Subcutaneous adipose tissue (tissue), 4 donors: ENCODE data around the gene CDK18. TPM values are rescaled to one million over a fixed set of nuclear protein-coding genes. Genes with fewer than 3 reads are reported as not detected.

Experiments used
- total RNA-seq, 4 donors: library from RNA; depleted of rRNA; stranded (reverse); fragments of >200 nt; gene quantifications; one replicate each; pipeline ENCODE4 v1.1.0, GENCODE V29; 2016
- TF ChIP-seq, protein P1 (sequence below): fragments of 450-650 bp; IDR thresholded peaks from one replicate; pipeline ENCODE4 v1.5.1; 2016; ENCODE audit warnings: low read depth, mild to moderate bottlenecking, control low read depth, antibody characterized with exemption, moderate library complexity

Gene CDK18
- total RNA-seq, 4 donors from 2014 or later: 1.6 to 7.8 (median 2.4) TPM

DNA sequence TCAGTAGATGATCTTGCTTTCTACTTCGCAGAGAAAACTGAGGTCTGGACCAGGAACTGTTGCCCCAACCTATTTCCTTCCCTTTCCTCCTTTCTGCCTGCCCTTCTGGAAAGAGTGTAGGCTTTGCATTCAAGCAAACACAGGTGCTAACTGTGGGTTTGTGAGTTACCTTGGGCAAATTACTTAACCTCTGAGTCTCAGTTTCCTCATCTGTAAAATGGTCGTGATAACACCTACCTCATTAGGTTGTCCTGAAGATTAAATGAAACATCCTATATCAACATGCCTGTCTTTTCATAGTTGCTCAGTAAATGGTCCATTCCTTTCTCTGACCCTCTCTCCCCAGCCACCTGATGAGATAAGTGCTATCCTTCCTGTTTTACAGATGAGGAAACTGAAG is 39.1 kb upstream of the CDK18 start:
- TF ChIP-seq, protein P1, sequence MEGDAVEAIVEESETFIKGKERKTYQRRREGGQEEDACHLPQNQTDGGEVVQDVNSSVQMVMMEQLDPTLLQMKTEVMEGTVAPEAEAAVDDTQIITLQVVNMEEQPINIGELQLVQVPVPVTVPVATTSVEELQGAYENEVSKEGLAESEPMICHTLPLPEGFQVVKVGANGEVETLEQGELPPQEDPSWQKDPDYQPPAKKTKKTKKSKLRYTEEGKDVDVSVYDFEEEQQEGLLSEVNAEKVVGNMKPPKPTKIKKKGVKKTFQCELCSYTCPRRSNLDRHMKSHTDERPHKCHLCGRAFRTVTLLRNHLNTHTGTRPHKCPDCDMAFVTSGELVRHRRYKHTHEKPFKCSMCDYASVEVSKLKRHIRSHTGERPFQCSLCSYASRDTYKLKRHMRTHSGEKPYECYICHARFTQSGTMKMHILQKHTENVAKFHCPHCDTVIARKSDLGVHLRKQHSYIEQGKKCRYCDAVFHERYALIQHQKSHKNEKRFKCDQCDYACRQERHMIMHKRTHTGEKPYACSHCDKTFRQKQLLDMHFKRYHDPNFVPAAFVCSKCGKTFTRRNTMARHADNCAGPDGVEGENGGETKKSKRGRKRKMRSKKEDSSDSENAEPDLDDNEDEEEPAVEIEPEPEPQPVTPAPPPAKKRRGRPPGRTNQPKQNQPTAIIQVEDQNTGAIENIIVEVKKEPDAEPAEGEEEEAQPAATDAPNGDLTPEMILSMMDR: no peak

DNA sequence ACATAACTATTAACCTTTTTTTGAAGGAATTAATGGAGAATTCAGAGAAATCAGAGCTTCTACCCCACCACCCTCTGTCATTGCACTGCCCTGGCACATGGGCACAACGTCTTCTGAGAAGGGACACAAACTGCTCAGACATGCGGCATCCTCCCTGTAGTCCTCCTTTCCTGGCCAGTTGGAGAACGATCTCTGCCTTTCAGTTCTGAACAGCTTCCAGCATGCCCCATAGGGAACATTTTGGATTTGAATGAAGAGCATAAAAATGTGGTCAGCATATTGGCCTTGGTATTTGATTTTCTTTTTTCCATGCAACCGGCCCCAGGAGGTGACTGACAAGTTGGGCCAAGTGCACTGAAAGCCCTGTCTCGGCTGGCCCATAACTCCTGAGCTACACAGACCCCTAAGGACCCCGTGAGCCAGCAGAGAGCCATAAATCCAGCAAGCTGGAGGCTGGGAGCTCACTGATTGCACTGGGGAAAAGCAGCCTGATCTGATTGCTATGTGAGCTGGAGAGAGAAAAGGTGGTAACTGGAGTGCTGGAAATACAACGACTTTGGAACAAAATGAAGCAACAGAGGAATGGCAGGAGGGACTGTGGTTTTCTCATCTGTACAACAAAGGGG is 37.8 kb upstream of the CDK18 start:
- TF ChIP-seq, protein P1: no peak

DNA sequence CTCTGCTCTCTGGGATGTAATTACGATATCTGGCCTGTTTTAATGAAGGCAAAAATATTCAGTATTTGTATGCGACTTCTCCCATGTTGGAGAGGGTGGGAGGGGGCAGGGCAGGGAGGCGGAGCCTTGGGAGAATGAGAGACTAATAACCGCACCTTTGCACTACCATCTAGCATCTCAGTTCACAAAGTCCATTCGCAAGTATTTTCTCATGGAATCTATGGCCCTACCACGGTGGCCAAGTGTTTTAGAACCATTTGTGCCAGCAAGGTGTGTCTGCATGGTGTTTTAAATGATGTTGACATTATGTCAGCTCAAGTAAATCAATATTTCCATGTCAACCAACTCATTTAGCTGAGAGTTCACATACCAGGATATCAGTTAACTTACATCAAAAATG is 34.3 kb upstream of the CDK18 start:
- TF ChIP-seq, protein P1: no peak

DNA sequence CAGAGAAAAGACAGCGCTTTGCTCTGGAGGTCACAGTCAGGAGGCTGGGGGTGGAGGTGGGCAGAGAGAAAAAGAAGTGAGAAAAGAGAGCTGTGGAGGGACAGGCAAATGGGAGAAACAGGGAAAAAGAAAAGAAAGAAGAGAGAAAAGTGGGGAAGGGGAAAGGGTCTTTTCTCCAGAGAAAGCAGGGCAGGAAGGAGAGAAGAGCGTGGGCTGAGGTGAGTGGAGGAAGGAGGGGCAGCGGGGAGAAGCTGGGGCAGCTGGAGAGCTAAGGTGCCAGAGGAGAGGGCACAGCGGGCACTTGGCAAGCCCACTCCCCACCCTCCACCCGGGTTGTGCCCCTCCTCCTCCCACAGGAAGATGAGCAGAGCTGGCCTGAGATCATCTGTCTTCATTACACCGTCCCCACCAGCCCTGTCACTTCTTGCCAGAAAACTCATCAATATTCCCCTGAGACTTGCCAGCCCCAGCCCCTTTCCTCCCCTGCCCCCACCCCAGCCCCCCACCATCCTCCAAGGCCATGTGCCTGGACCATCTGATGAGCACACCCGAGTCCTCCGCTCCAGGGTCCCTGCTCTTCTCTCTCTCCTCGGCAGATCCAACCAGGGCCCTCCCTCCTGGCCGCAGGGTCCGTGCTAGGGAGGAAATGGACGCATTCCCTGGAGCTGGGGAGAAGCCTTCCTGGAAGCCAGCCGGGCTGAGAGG is 31.6 kb upstream of the CDK18 start:
- TF ChIP-seq, protein P1: no peak

DNA sequence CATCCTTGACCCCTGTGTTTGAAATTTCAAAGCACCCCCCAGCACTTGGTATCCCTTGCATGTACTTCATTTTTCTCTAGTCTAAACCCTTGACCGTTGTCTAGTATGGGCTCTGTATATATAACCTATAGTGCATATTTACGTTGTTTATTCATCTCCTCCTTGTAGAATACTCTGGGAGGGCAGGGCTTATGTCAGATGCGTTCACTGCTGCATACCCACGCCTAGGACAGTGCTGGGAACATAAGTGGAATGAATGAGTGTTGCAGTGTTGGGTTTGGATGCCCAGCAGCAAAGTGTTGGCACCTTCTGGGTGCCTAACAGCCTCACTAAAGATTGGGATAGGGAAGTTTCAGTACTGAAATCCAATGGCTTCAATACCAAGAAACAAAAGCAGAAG is 31.0 kb upstream of the CDK18 start:
- TF ChIP-seq, protein P1: no peak

DNA sequence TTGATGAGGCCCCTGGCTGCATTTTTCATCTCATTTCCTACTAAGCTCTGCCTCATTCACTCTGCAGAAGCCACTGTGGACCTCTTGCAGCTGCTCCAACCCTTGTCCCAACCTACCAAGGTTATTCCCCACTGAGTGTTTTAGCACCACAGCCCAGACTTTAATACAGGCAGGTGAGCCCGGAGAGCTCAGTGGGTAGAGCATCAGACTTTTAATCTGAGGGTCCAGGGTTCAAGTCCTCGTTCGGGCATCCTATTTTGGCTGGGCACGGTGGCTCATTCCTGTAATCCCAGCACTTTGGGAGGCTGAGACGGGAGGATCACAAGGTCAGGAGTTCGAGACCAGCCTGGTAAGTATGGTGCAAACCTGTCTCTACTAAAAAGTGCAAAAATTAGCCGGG is 30.5 kb upstream of the CDK18 start:
- TF ChIP-seq, protein P1: no peak

DNA sequence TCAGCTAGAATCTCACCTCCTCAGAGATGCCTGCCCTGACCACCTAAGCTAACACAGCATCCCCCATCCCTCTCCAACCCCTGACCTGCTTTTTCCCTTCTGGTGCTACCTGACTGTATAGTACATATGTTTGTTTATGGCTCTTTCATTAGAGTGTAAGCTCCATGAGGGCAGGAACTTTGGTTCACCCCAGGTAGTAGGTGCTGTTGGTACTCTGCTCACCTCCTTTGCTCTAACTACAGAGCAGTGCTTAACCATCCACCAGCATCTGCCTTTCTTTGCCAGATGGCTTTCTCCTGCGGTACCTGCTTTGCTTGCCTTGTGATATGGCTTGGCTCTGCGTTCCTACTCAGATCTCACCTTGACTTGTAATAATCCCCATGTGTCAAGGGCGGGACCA is 29.9 kb upstream of the CDK18 start:
- TF ChIP-seq, protein P1: no peak
